GM18867 (cell line): Measurements from ENCODE around the gene RAB1B.
A peak's percentile ranks its signal among the peaks of the same experiment; 100 is the strongest.

Experiments used
- ATAC-seq: cut with Tn5 transposase; IDR thresholded peaks from one replicate; pipeline ENCODE4 v1.9.1; 2021; ENCODE audit warnings: mild to moderate bottlenecking, moderate library complexity; ENCODE audit not compliant: unreplicated experiment

The RAB1B gene

GRCh38 chr11:66282468-66283455 is 14.3 kb downstream of the RAB1B start:
- peak; percentile 72 for ATAC-seq

GRCh38 chr11:66283461-66284105 is 15.1 kb downstream of the RAB1B start:
- ATAC-seq: no peak

DNA sequence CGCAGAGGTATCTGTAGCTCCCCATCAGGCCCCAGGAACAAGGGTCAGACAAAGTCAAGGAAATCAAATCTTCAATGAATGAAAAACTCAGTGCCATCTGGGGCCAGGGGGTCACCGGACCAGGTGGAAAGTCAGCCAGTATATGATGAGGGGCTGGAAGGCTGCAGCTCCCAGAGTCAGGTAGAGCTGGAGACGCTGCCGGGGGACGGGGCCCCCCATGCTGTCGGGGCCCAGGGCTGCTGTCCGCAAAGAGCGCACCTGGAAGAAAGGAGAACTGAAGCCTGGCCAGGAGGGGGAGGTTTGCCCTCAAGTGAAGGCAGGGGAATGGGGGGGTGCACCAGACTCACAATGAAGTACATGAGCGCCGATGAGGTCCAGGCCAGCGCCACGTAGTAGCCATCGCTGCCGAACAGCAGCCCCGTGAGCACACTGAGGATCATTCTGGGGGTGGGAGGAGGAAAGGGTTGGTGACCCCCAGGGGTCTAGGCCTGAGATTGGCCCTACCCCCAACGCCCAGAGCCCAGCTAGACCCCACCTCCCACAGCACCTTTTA is 16.2 kb downstream of the RAB1B start:
- no peak for ATAC-seq

DNA sequence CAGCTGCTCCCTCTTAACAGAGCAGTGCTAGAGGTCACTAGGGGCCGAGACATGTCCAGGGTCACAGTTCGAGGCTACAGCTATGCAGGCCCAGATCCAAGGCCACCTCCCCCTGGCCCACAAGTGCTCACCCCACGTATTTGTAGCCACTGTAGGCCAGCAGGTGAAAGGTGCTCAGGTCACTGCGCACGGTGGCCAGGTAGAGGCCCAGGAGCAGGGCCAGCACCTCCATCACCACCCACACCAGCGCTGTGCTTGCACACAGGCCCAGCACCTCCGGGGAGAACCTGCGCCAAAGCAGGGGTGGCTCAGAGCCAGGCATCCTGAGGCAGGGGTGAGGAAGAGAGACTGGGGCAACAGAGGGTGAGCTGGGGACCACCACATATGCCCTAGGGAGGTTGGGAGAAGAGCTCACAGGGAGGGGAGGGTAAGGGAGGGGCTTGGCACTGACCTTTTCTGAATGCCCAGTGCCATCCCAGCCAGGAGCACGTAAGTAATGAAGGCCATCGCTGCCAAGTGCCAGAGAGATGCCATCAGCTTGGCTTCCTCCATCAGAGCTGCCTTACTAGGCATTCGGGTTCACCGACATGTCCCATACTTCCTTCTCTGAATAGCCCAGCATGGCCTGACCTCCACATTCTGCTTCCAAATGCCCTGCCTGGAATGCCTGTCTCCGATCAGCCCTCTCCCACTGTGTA is 17.0 kb downstream of the RAB1B start:
- ATAC-seq: no peak

DNA sequence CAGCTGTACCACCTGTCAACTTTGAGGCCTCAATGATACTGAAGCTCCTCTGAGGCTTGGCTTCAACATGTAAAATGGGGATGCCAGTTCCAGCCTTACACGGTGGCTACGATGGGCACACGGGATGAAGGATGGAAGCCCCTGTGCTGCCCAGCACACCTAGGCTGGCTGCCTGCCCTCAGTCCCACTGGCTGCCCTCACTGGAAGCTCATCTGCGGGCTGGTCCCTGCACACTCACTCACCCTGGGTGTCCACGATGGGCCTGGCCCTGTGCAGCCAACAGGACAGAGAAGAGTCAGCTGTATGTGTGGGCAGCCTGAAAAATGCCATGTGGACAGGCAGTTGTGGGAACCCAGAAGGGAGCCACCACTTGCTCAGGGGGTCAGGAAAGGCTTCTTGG is 18.3 kb downstream of the RAB1B start:
- ATAC-seq: no peak

DNA sequence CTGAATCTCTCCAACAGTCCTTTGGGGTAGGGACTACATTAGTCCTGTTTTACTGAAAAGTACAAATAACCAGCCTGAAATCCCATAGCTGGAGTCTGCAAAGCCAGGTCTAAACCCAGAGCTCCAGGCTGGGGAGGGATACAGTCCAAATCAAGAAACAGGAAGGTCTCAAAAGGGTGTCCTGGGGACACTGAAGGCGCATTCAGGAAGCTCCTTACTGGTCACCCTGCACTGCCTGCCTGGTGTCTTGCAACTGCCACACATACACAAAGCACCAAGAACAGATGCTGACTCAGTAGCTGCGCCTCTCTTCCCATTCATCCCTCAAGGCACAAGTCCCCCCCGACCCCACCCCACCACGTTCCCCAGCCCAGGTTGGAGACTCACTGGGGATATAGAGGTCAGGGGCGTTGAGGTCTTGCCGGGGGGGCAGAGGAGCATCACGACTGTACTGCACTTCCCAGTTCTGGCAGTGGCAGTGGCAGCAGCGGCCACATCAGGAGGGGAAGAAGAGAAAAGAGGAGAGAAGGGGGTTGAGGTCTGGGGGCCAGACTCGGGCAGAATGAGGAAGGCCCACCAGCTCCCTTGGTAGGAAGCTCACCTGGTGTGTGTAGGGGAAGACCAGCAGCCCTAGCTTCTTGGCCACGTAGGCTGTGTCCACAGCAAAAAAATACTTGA is 18.9 kb downstream of the RAB1B start:
- no peak for ATAC-seq

DNA sequence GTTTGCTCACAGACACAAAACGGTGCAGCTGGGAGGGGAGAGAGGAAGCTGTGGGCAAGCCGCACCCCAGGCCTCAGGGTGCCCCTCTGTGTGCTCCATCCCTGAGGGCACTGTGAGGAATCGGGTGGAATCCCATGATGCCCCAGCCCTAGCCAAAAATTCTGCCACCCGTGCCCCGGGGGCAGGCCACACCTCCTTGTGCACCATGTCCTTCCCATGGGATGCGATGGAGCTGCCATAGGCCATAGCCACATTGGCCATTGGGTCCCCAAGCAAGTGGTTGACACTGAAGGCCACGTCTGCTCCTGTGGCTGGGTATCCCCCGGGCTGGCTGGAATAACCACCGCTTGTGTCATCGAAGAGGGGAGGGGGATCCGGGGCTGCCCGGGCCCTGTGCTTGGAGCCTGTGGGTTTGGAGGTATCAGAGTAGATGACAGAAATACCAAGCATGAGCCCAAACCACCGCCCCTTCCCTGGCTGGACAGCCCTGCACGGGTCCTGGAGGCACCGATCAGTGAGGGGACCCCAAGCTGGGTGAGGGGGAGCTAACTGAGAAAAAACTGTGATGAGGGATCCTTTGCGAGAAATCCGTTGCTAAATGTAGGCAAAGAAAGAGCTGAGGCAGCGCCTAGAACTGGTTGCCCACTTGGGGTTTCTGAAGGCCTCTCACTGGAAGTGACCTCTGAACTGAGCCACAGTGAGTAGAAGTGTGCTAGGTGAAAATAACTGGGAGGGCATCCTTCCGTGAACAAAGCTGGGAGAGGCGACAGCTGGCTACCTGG is 19.6 kb downstream of the RAB1B start:
- peak; percentile 0 for ATAC-seq

GRCh38 chr11:66288671-66289547 is 20.5 kb downstream of the RAB1B start, which contains the start of gene YIF1A:
Gene YIF1A, minus strand, starts transcription at chr11:66289143. Its CDS starts 158 bp downstream, at chr11:66288985.
- peak; percentile 85 for ATAC-seq

GRCh38 chr11:66289548-66290329 is 21.3 kb downstream of the RAB1B start:
- ATAC-seq: peak; percentile 29

DNA sequence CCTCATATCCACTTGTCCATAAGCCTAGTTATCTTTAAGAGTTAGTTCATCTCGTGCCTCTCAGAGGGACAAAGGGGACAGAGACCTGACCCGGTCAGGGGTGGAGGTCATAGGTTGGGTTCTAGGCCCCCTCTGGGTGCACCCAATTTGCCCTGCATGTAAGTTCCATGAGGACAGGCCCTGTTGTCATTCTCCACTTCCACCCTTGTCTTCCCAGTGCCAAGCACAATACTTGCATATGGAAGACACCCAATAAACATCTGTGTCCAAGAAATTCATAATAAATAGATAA is 21.8 kb downstream of the RAB1B start:
- no peak for ATAC-seq

- ATAC-seq: no peak
These were observed 22.9 kb downstream of the RAB1B start for GRCh38 chr11:66291303-66291705.

- ATAC-seq: no peak
These were observed 23.5 kb downstream of the RAB1B start, which contains the start of gene TMEM151A for GRCh38 chr11:66291706-66292542. Gene TMEM151A, plus strand, starts transcription at chr11:66291894. Its CDS starts 120 bp downstream, at chr11:66292014.

DNA sequence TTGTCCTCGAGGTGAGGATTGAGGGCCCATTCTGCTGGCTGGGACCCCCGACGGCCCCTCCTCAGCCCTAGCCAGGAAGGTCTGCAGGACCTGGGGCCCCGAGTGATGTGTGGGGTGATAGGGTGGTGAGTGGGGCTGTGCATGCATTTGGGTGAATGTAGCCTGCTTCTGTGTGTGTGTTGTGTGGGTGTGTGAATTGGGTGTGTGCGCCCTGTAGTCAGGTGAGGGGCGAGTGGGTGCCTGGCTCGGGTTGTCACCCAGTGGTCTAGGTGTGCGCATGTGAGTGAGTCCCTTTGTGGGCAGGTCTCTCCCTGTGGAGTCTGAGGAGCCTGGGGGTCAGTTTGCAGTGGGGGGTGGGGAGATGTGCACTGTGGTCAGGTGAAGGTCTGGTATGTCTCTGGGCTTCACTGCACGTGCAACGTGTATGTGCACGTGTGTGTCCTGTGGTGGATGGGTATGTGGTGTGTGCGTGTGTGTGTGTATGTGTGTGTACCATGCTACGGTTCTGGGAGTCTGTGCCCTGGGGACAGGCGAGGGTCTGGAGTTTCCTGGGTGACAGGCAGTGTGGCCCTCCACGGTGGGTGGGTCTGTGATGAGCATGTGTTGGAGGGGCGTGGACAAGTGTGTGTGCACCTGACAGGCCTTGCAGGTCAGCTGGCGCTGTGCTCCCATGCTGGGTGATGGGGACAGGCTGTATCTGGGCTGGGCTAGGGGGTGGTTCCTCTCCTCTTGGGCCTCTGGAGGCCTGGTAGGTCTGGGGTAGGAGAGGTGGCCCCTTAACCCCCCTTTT is 24.3 kb downstream of the RAB1B start:
- ATAC-seq: no peak

GRCh38 chr11:66293352-66293751 is 24.9 kb downstream of the RAB1B start:
- ATAC-seq: no peak

GRCh38 chr11:66293777-66294625 is 25.6 kb downstream of the RAB1B start:
- ATAC-seq: no peak
